Natural killer cell (primary cell): ENCODE results near the gene PIK3CB. TPM values are rescaled to one million over a fixed set of nuclear protein-coding genes. Genes with fewer than 3 reads are reported as not detected.
A peak's percentile ranks its signal among the peaks of the same experiment; 100 is the strongest.
"Not testable (repeated sequence)": the region's sequence is repeated elsewhere in the genome, so short reads cannot be mapped to it uniquely, and the experiment has no call there.

Source experiments
- ATAC-seq, 3 donors: fragments of 150-1000 bp in 2 of 3; fragments of 200-7000 bp in 1 of 3; cut with Tn5 transposase; 1 replicate in 1 of 3; 2 replicates in 2 of 3; pipeline ENCODE4 v1.10.0; 2021; ENCODE audit warnings: mild to moderate bottlenecking in 2 of 3, moderate library complexity in 2 of 3
- DNase-seq, 2 donors: peaks; one replicate each; pipeline versions ENCODE4 v3.0.0 to v3.0.0-alpha.2; 2013 to 2021; ENCODE audit warnings: mixed read lengths in 1 of 2
- H3K27ac ChIP-seq: one replicate; pipeline ENCODE4 v1.5.1; 2013; ENCODE audit warnings: mild to moderate bottlenecking, low read length
- H3K27me3 ChIP-seq: one replicate; pipeline ENCODE4 v1.6.1; 2013; ENCODE audit warnings: low read length; ENCODE audit not compliant: control insufficient read depth, insufficient read depth
- H3K36me3 ChIP-seq: one replicate; pipeline ENCODE4 v1.6.1; 2013; ENCODE audit warnings: low read length; ENCODE audit not compliant: control insufficient read depth, insufficient read depth
- H3K4me1 ChIP-seq: one replicate; pipeline ENCODE4 v1.6.1; 2013; ENCODE audit warnings: low read length; ENCODE audit not compliant: control insufficient read depth, insufficient read depth
- H3K4me3 ChIP-seq: one replicate; pipeline ENCODE4 v1.5.1; 2013; ENCODE audit warnings: low read length
- H3K9me3 ChIP-seq: one replicate; pipeline ENCODE4 v1.6.1; 2013; ENCODE audit warnings: low read length; ENCODE audit not compliant: control insufficient read depth, insufficient read depth
- H3K27ac Mint-ChIP-seq, 2 donors: one replicate each; pipeline ENCODE4 v1.8.0; 2022; ENCODE audit warnings: mild to moderate bottlenecking in 2 of 2, mixed read lengths in 2 of 2, moderate library complexity in 1 of 2
- H3K27me3 Mint-ChIP-seq, 2 donors: one replicate each; pipeline ENCODE4 v1.8.0; 2022; ENCODE audit warnings: low read depth in 2 of 2, mixed read lengths in 2 of 2
- H3K36me3 Mint-ChIP-seq: one replicate; pipeline ENCODE4 v1.8.0; 2022; ENCODE audit warnings: mixed read lengths
- H3K4me1 Mint-ChIP-seq, 2 donors: one replicate each; pipeline ENCODE4 v1.8.0; 2022; ENCODE audit warnings: mixed read lengths in 2 of 2
- H3K4me3 Mint-ChIP-seq: one replicate; pipeline ENCODE4 v1.8.0; 2022; ENCODE audit warnings: mild to moderate bottlenecking, moderate library complexity, mixed read lengths
- H3K9me3 Mint-ChIP-seq, 2 donors: one replicate each; pipeline ENCODE4 v1.8.0; 2022; ENCODE audit warnings: mixed read lengths in 2 of 2
- WGBS: methylation state at CpG from one replicate; pipeline ENCODE4 v1.1.7; 2013; ENCODE audit warnings: missing lambda C conversion rate; ENCODE audit not compliant: insufficient coverage; 5-methylcytosine and 5-hydroxymethylcytosine counted together
- intact Hi-C: fragments of 100-400 bp; cut with micrococcal nuclease; formaldehyde crosslinking; loops from one replicate; pipeline ENCODE4 v1.14.2; 2022
- total RNA-seq, 4 donors: library from RNA; stranded (reverse); fragments of 120-200 nt in 1 of 4; gene quantifications; one replicate each; pipeline versions ENCODE4 v1.2.3 to v1.2.4, GENCODE V29; 2013 to 2022
- TF ChIP-seq, protein P1 (sequence below): fragments of 200-600 bp; IDR thresholded peaks from one replicate; pipeline ENCODE4 v1.8.0; 2022; ENCODE audit warnings: antibody characterized with exemption

PIK3CB gene
- total RNA-seq, 3 donors from 2014 or later (not counting 1 experiment from before 2014, with no cell fraction given) = 13.2 to 20.2 (median 18.0) TPM

DNA sequence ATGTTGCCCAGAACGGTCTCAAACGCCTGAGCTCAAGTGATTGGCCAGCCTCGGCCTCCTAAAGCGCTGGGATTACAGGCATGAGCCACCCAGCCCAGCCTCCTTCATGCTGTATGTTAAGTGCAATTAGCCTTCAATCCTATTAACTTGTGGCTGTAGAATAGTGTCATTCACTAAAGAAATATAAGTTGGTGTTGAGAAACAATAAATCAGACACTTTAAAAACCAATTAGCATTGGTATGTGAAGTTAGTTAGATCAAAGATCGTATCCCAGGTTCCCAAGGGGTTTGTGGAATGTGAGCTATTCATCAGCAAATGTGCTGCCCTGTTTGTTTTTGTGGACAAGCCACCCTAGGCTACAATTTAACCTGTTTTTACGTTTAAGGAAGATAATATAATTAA is 11.0 kb upstream of the PIK3CB start:
- H3K4me3 Mint-ChIP-seq = no peak overlapping the region
- no peaks in the 10 kb centered on the region for H3K36me3 Mint-ChIP-seq
- 97% methylated on average over 5 of the region's 6 CpGs for WGBS
- H3K4me3 ChIP-seq = no peak overlapping the region
- no peaks in the 10 kb centered on the region for H3K4me1 ChIP-seq
- H3K27ac ChIP-seq = no peak overlapping the region
- intact Hi-C loops = no loop called here
- peaks cover 0 to 5% of the 10 kb centered on the region in 2 donors for H3K27me3 Mint-ChIP-seq
- no peaks in the 10 kb centered on the region for H3K9me3 Mint-ChIP-seq
- no peaks in the 10 kb centered on the region for H3K27me3 ChIP-seq
- DNase-seq (no peak), ATAC-seq (no peak)
- H3K9me3 ChIP-seq = no peaks in the 10 kb centered on the region
- no peak overlapping the region for H3K27ac Mint-ChIP-seq
- TF ChIP-seq, protein P1, sequence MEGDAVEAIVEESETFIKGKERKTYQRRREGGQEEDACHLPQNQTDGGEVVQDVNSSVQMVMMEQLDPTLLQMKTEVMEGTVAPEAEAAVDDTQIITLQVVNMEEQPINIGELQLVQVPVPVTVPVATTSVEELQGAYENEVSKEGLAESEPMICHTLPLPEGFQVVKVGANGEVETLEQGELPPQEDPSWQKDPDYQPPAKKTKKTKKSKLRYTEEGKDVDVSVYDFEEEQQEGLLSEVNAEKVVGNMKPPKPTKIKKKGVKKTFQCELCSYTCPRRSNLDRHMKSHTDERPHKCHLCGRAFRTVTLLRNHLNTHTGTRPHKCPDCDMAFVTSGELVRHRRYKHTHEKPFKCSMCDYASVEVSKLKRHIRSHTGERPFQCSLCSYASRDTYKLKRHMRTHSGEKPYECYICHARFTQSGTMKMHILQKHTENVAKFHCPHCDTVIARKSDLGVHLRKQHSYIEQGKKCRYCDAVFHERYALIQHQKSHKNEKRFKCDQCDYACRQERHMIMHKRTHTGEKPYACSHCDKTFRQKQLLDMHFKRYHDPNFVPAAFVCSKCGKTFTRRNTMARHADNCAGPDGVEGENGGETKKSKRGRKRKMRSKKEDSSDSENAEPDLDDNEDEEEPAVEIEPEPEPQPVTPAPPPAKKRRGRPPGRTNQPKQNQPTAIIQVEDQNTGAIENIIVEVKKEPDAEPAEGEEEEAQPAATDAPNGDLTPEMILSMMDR = no peak
- H3K4me1 Mint-ChIP-seq = no peaks in the 10 kb centered on the region
- no peaks in the 10 kb centered on the region for H3K36me3 ChIP-seq

DNA sequence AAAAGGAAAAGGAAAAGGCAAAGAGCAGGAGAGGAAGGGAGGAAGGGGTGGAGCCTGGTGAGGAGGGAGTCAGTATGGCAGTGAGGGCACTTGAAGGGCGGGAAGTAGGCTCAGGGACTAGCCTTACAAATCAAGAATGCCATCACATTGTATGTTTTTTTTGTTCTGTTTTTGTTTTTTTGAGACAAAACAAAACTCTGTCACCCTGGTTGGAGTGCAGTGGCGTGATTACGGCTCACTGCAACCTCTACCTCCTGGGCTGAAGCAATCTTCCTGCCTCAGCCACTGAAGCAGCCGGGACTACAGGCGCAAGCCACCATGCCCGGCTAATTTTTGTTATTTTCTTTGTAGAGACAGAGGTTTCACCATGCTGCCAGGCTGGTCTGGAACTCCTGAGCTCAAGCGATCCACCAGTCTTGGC is 10.5 kb upstream of the PIK3CB start:
- H3K9me3 ChIP-seq = no peaks in the 10 kb centered on the region
- H3K27ac ChIP-seq = no peak overlapping the region
- 94% methylated on average over 7 of the region's 7 CpGs for WGBS
- DNase-seq (no peak), ATAC-seq (no peak)
- H3K9me3 Mint-ChIP-seq = no peaks in the 10 kb centered on the region
- no peaks in the 10 kb centered on the region for H3K4me1 Mint-ChIP-seq
- no peaks in the 10 kb centered on the region for H3K36me3 Mint-ChIP-seq
- intact Hi-C loops = no loop called here
- no peaks in the 10 kb centered on the region for H3K27me3 ChIP-seq
- no peaks in the 10 kb centered on the region for H3K4me1 ChIP-seq
- H3K4me3 ChIP-seq = no peak overlapping the region
- no peaks in the 10 kb centered on the region for H3K36me3 ChIP-seq
- TF ChIP-seq, protein P1 = no peak
- H3K27ac Mint-ChIP-seq = no peak overlapping the region
- H3K27me3 Mint-ChIP-seq = peaks cover 0 to 5% of the 10 kb centered on the region in 2 donors
- no peak overlapping the region for H3K4me3 Mint-ChIP-seq

DNA sequence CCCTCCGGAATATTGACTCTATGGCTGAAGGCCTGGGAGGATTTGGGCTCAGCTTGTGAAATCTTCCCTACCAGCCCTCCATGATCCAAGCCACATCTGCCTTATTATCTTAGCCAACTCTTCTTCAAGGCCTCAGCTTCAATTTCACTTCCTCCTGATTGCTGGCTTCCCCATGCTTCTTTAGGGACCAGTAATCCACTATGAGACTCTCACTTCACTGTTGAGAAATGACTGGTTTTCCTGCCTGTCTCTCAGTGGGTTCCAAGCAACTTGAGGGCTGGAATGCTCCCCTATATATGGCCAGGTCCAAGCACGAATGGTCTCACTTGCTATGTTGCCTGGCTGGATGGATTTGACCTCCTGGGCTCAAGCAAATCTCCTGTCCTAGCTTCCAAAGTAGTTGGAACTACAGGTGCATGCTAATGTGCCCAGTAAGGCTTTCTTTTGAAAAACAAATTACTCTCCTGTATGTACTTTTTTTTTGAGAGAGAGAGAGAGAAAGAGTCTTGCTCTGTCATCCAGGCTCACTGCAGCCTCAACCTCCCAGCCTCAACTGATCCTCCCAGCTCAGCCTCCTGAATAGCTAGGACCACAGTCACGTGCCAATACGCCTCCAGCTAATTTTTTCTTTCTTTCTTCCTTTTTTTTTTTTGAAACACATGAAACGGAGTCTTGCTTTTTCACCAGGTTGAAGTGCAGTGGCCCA is 7.9 kb upstream of the PIK3CB start:
- Mint-ChIP-seq H3K4me3 (no peak overlapping the region), H3K9me3 (no peaks in the 10 kb centered on the region), H3K4me1 (no peaks in the 10 kb centered on the region), H3K27ac (no peak overlapping the region), H3K36me3 (no peaks in the 10 kb centered on the region), H3K27me3 (peaks cover 0 to 5% of the 10 kb centered on the region in 2 donors)
- Histone ChIP-seq H3K4me3 (no peak overlapping the region), H3K9me3 (no peaks in the 10 kb centered on the region), H3K4me1 (no peaks in the 10 kb centered on the region), H3K27me3 (no peaks in the 10 kb centered on the region), H3K36me3 (no peaks in the 10 kb centered on the region), H3K27ac (no peak overlapping the region)
- ATAC-seq (no peak), DNase-seq (no peak)
- TF ChIP-seq, protein P1 = no peak
- intact Hi-C loops = no loop called here
- WGBS = 69% methylated on average over 5 of the region's 5 CpGs

DNA sequence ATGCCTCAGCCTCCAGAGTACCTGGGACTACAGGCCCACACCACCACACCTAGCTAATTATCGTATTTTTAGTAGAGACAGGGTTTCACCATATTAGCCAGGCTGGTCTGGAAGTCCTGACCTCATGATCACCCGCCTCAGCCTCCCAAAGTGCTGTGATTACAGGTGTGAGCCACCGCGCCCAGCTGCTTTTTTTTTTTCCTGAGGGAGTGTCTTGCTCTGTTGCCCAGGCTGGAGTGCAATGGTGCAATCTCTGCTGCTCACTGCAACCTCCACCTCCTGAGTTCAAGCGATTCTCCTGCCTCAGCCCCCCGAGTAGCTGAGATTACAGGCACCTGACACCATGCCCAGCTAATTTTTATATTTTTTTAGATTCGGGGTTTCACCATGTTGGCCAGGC is 3.7 kb upstream of the PIK3CB start:
- H3K9me3 ChIP-seq, intact Hi-C loops, DNase-seq, H3K36me3 ChIP-seq, H3K27me3 Mint-ChIP-seq, H3K9me3 Mint-ChIP-seq, H3K4me3 Mint-ChIP-seq, H3K36me3 Mint-ChIP-seq, ATAC-seq, H3K27ac ChIP-seq, H3K4me3 ChIP-seq, H3K27ac Mint-ChIP-seq, H3K27me3 ChIP-seq: not testable (repeated sequence)
- H3K4me1 Mint-ChIP-seq = peaks cover 14 to 15% of the 10 kb centered on the region in 2 donors
- 98% methylated on average over 7 of the region's 7 CpGs for WGBS
- peaks cover 12% of the 10 kb centered on the region for H3K4me1 ChIP-seq

DNA sequence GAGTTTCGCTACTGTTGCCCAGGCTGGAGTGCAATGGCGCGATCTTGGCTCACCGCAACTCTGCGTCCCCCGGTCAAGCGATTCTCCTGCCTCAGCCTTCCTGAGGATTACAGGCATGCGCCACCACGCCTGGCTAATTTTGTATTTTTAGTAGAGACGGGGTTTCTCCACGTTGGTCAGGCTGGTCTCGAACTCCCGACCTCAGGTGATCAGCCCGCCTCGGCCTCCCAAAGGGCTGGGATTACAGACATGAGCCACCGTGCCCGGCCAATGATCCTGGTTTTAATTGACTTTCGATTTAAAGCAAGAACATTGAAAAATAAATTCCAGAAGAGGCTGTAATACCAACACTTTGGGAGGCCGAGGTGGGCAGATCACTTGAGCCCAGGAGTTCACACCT is 1.1 kb upstream of the PIK3CB start:
- 95% methylated on average over 19 of the region's 19 CpGs for WGBS
- not testable (repeated sequence) for H3K27me3 ChIP-seq, H3K9me3 ChIP-seq, H3K27me3 Mint-ChIP-seq, H3K4me3 Mint-ChIP-seq, DNase-seq, H3K4me3 ChIP-seq, H3K9me3 Mint-ChIP-seq, H3K36me3 ChIP-seq, ATAC-seq, H3K36me3 Mint-ChIP-seq, H3K27ac ChIP-seq
- peaks cover 17% of the 10 kb centered on the region for H3K4me1 ChIP-seq
- H3K4me1 Mint-ChIP-seq = peaks cover 18% of the 10 kb centered on the region in 2 donors
- intact Hi-C loops = loop anchor here (2.0 kb wide), 1 partner anchor 79 kb away; no protein-coding TSS in a partner anchor
- peak overlapping the region; percentile 81 to 88 for H3K27ac Mint-ChIP-seq
